HepG2 (cell line): ENCODE data around the gene COMT. TPM values are rescaled to one million over a fixed set of nuclear protein-coding genes. Genes with fewer than 3 reads are reported as not detected.

Experiments used
- AGO2 ChIP-seq: fragments of 200-400 bp; formaldehyde crosslinking; optimal IDR thresholded peaks from 2 replicates; pipeline ENCODE3; 2017; ENCODE audit warnings: mild to moderate bottlenecking, low read depth, low read length, moderate library complexity
- ARNT2 ChIP-seq: sonication (generic); formaldehyde crosslinking; IDR thresholded peaks from 2 replicates; pipeline ENCODE4 v1.8.0; 2022; ENCODE audit warnings: mild to moderate bottlenecking, low read depth, missing genetic modification reagents, moderate library complexity
- ATF3 ChIP-seq: sonication (generic); formaldehyde crosslinking; IDR thresholded peaks from 2 replicates; pipeline ENCODE4 v1.4.0; 2020; ENCODE audit warnings: missing genetic modification reagents
- JUND ChIP-seq: sonication (generic); formaldehyde crosslinking; IDR thresholded peaks from 2 replicates; pipeline ENCODE4 v1.8.0; 2022; ENCODE audit warnings: mild to moderate bottlenecking, missing genetic modification reagents
- KLF6 ChIP-seq: IDR thresholded peaks from 2 replicates; pipeline ENCODE4 v1.8.0; 2016; ENCODE audit warnings: missing biosample characterization, missing genetic modification reagents
- NCOA1 ChIP-seq: sonication (generic); formaldehyde crosslinking; IDR thresholded peaks from 2 replicates; pipeline ENCODE4 v1.9.0; 2021; ENCODE audit warnings: missing genetic modification reagents
- TAF1 ChIP-seq: sonication (generic); formaldehyde crosslinking; IDR thresholded peaks from 2 replicates; pipeline ENCODE4 v1.4.0; 2020; ENCODE audit warnings: missing genetic modification reagents
- TBX2 ChIP-seq: sonication (generic); formaldehyde crosslinking; IDR thresholded peaks from 2 replicates; pipeline ENCODE4 v1.5.0; 2020; ENCODE audit warnings: missing genetic modification reagents, mild to moderate bottlenecking, borderline replicate concordance
- TFDP2 ChIP-seq: sonication (generic); formaldehyde crosslinking; IDR thresholded peaks from 2 replicates; pipeline ENCODE4 v1.4.0; 2020; ENCODE audit warnings: missing genetic modification reagents
- ZBTB43 ChIP-seq: sonication (generic); formaldehyde crosslinking; conservative IDR thresholded peaks from 2 replicates; pipeline ENCODE4 v1.4.0; 2020; ENCODE audit warnings: missing genetic modification reagents
- ZFAT ChIP-seq: sonication (generic); formaldehyde crosslinking; conservative IDR thresholded peaks from 2 replicates; pipeline ENCODE4 v1.8.1; 2023; ENCODE audit warnings: missing genetic modification reagents, inconsistent platforms
- ZFY ChIP-seq: sonication (generic); formaldehyde crosslinking; IDR thresholded peaks from 2 replicates; pipeline ENCODE4 v1.4.0; 2020; ENCODE audit warnings: missing genetic modification reagents
- ZGPAT ChIP-seq: IDR thresholded peaks from 2 replicates; pipeline ENCODE4 v1.6.1; 2016; ENCODE audit warnings: mild to moderate bottlenecking
- ZNF772 ChIP-seq: sonication (generic); formaldehyde crosslinking; IDR thresholded peaks from 2 replicates; pipeline ENCODE4 v1.5.0; 2020; ENCODE audit warnings: mild to moderate bottlenecking, missing genetic modification reagents
- ZNF777 ChIP-seq: sonication (generic); formaldehyde crosslinking; IDR thresholded peaks from 2 replicates; pipeline ENCODE4 v1.4.0; 2020; ENCODE audit warnings: missing genetic modification reagents
- ZSCAN9 ChIP-seq: IDR thresholded peaks from 2 replicates; pipeline ENCODE4 v1.6.1; 2016; ENCODE audit warnings: borderline replicate concordance
- polyA plus RNA-seq, 8 experiments: library from polyadenylated mRNA; depleted of rRNA in 3 of 8; stranded (reverse) in 7 of 8; unstranded in 1 of 8; fragments of >200 nt; fragmentation: Illumina TruSeq in 4 of 8; extraction: Trizol in 4 of 8; gene quantifications; 2 replicates each; pipeline versions ENCODE4 v1.2.1 to v1.2.3, GENCODE V29; 2011 to 2016; ENCODE audit warnings: low read depth in 4 of 8, missing spikeins in 1 of 8, mixed read lengths in 1 of 8; ENCODE audit not compliant: insufficient read depth in 1 of 8
- total RNA-seq, 5 experiments: library from RNA; depleted of rRNA; stranded (reverse); fragments of >200 nt; fragmentation: Illumina TruSeq; extraction: Trizol; gene quantifications; 2 replicates each; pipeline ENCODE4 v1.2.3, GENCODE V29; 2016; ENCODE audit warnings: low read depth in 1 of 5
- TF ChIP-seq, protein P1 (sequence below), 2 experiments: sonication (generic) in 1 of 2; formaldehyde crosslinking in 1 of 2; IDR thresholded peaks; 2 replicates each; pipeline versions ENCODE4 v1.4.0 to v1.6.1; 2018 to 2020; ENCODE audit warnings: missing genetic modification reagents in 2 of 2, borderline replicate concordance in 1 of 2, low read depth in 1 of 2, mild to moderate bottlenecking in 1 of 2, missing biosample characterization in 1 of 2
- TF ChIP-seq, protein P2 (sequence below): sonication (generic); formaldehyde crosslinking; IDR thresholded peaks from 2 replicates; pipeline ENCODE4 v1.5.0; 2020; ENCODE audit warnings: mild to moderate bottlenecking, missing genetic modification reagents, borderline replicate concordance

COMT gene
- total and polyA plus RNA-seq, 2 of the 13 experiments (the other 11 are each of a cell fraction or from before 2014, with no cell fraction given): 156 to 162 TPM

DNA sequence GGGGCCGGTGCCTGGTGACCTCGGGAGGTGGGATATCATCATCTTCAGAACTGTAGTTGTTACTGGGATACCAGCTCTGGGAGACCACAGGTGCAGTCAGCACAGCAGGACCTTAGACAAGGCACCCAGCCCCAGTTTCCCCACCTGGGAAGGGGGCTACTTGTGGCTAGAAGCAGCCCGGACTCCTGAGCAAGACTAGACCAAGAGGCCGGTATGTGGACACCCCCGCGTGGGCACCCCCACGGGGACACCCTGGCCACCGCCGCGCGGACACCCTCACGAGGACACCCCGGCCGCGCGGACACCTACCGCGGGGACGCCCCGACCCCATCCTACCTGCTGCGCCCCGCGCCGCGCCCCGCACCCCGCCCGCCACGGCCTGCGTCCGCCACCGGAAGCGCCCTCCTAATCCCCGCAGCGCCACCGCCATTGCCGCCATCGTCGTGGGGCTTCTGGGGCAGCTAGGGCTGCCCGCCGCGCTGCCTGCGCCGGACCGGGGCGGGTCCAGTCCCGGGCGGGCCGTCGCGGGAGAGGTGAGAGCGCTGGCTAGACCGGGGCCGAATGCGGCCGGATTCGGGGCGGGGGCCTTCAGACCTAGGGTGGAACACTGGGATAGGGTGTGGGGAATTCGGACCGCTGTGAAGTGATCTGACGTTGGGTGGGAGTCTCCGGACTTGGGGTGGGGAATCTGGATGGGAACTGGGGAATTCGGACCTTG is at the start of gene COMT, which contains the start of gene TXNRD2 (continued):
- TF ChIP-seq, protein P1, sequence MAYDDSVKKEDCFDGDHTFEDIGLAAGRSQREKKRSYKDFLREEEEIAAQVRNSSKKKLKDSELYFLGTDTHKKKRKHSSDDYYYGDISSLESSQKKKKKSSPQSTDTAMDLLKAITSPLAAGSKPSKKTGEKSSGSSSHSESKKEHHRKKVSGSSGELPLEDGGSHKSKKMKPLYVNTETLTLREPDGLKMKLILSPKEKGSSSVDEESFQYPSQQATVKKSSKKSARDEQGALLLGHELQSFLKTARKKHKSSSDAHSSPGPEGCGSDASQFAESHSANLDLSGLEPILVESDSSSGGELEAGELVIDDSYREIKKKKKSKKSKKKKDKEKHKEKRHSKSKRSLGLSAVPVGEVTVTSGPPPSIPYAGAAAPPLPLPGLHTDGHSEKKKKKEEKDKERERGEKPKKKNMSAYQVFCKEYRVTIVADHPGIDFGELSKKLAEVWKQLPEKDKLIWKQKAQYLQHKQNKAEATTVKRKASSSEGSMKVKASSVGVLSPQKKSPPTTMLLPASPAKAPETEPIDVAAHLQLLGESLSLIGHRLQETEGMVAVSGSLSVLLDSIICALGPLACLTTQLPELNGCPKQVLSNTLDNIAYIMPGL (CRISPR knock-in tag; IDR thresholded peaks at IDR 0.05; ENCODE audit: borderline replicate concordance in 1 of 2, low read depth in 1 of 2): peak; percentile 75 to 79; a peak in 3 of 4 replicates
- TF ChIP-seq ZNF777 (CRISPR knock-in tag) (0 out of 2 replicates have a peak, but pooled peaks have one; percentile 28), ZGPAT (CRISPR knock-in tag) (peak; percentile 45; the same call in 1 of the 2 replicates), TAF1 (CRISPR knock-in tag) (peak; percentile 75), AGO2 (peak; percentile 44), JUND (CRISPR knock-in tag) (no peak), ZFY (CRISPR knock-in tag) (peak; percentile 67), TBX2 (0 out of 2 replicates have a peak, but pooled peaks have one; percentile 14), NCOA1 (CRISPR knock-in tag) (no peak), TFDP2 (peak; percentile 72), ARNT2 (CRISPR knock-in tag) (peak; percentile 73; the same call in 1 of the 2 replicates), ZSCAN9 (CRISPR knock-in tag) (0 out of 2 replicates have a peak, but pooled peaks have one; percentile 15), ZNF772 (CRISPR knock-in tag) (peak; percentile 27; the same call in 1 of the 2 replicates), ZBTB43 (no peak), ATF3 (peak; percentile 49; the same call in 1 of the 2 replicates), ZFAT (CRISPR knock-in tag) (no peak), KLF6 (CRISPR knock-in tag) (peak; percentile 60; the same call in 1 of the 2 replicates)
- TF ChIP-seq, protein P2, sequence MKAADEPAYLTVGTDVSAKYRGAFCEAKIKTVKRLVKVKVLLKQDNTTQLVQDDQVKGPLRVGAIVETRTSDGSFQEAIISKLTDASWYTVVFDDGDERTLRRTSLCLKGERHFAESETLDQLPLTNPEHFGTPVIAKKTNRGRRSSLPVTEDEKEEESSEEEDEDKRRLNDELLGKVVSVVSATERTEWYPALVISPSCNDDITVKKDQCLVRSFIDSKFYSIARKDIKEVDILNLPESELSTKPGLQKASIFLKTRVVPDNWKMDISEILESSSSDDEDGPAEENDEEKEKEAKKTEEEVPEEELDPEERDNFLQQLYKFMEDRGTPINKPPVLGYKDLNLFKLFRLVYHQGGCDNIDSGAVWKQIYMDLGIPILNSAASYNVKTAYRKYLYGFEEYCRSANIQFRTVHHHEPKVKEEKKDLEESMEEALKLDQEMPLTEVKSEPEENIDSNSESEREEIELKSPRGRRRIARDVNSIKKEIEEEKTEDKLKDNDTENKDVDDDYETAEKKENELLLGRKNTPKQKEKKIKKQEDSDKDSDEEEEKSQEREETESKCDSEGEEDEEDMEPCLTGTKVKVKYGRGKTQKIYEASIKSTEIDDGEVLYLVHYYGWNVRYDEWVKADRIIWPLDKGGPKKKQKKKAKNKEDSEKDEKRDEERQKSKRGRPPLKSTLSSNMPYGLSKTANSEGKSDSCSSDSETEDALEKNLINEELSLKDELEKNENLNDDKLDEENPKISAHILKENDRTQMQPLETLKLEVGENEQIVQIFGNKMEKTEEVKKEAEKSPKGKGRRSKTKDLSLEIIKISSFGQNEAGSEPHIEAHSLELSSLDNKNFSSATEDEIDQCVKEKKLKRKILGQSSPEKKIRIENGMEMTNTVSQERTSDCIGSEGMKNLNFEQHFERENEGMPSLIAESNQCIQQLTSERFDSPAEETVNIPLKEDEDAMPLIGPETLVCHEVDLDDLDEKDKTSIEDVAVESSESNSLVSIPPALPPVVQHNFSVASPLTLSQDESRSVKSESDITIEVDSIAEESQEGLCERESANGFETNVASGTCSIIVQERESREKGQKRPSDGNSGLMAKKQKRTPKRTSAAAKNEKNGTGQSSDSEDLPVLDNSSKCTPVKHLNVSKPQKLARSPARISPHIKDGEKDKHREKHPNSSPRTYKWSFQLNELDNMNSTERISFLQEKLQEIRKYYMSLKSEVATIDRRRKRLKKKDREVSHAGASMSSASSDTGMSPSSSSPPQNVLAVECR (CRISPR knock-in tag): peak; percentile 23; the same call in 1 of the 2 replicates
